HL-60/S4 treated with retinoic acid at 250 ng/mL for 4 days and 3 days (cell line): ENCODE measurements around the gene TMEFF2.

Experiments used
- in situ Hi-C: fragments of 300-500 bp; cut with MboI; formaldehyde crosslinking; loops from 2 replicates; pipeline ENCODE4 v1.7.0; 2022; ENCODE audit warnings: low sequenced_read_pairs

Gene TMEFF2

DNA sequence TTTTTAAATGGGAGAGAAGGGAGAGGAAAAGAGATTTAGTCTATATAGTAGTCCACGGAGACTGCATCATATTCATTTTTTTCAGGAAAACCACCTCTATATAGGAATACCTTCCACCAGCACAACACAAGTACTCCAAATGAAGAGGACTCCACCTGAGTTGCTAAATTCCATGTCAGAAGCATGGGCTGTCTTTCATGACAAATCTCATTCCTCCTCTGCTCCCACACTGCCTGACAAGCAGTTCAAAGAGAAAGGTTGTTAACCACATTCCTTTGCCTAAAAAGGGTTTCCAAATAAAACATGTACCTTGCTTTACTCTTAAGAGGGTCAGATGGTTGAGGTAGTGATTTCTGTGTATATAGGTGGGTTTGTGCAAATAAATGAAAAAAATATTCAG, 122.0 kb downstream of the TMEFF2 start:
- in situ Hi-C loops = no loop called here

DNA sequence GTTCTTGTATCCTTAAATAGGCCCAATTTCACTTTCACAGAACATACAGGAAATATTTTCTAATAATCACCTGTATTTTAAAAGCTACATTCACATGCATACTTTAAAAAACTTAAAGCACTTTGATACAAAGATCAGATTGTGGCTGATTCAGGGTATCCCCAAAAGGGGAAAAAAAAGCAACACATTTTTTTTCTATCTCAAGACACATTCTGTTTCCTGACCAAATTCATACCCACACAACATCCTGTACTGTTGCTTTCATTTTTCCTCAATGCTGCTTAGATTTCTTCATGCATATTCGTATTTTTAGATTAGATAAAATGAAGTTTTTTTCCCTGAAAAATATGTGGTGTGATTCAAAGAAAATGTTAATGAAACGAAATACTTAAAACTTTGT, 122.5 kb downstream of the TMEFF2 start:
- in situ Hi-C loops = no loop called here

DNA sequence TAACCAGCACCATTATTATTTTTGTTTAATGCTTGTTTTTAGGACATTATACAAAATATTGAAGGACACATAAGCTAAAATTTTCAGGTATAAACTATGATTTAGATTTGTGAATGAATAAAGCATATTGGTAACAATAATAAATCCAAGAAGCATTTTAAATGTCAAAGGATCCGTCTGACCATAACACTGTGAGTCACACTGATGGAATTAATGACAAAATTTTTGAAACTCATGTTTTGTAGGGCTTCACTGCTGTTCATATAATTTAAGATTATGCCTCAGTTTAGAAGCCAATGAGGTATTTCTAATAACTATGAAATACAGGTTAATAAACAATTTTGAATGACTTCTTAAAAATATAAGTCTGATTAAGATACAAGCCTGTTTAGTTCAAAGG, 124.6 kb downstream of the TMEFF2 start:
- in situ Hi-C loops = no loop called here

GRCh38 chr2:192069417-192069816, 125.3 kb downstream of the TMEFF2 start:
- in situ Hi-C loops = no loop called here

- in situ Hi-C loops = no loop called here
Observed at GRCh38 chr2:192068966-192069365, 125.8 kb downstream of the TMEFF2 start.

DNA sequence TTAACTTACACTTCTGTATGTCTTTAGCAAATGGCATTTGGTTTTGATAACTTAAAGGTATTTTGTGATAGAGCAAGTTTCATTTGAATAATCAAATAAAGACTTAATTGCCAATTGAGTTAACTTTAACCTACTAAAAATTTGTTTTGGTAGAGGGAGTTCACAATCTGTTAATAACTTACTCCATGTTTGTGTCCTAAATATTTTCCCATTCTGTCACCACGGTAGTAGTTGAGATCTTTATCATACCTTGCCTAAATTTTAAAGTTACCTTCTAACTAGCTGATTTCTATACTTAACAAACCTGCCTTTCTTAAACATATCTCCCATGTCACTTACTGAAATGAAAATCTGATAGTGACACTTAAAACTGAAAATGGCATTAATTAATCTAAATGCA, 127.1 kb downstream of the TMEFF2 start:
- in situ Hi-C loops = no loop called here

- in situ Hi-C loops = no loop called here
Observed at GRCh38 chr2:192064459-192064858, 130.3 kb downstream of the TMEFF2 start.

GRCh38 chr2:192060161-192060560, 134.6 kb downstream of the TMEFF2 start:
- in situ Hi-C loops = no loop called here

DNA sequence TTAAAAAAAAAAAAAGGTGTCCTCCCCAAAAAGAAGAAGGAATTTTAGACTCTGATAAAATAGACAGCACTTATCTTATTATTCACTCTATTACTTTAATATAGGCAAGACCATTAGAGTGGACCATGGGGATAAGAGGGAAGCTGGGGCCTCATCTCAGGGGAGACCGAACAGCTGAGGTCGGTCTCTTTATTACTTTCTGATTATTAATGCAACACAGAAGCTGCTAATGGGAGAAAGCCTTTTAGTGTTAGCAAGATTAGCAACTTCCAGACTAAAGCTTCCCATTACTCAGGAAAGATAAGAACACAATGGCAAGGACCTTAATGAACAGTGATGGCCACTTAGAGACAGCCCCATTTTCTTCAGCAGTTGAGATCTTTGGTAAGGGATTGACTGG, 135.5 kb downstream of the TMEFF2 start:
- in situ Hi-C loops = no loop called here

DNA sequence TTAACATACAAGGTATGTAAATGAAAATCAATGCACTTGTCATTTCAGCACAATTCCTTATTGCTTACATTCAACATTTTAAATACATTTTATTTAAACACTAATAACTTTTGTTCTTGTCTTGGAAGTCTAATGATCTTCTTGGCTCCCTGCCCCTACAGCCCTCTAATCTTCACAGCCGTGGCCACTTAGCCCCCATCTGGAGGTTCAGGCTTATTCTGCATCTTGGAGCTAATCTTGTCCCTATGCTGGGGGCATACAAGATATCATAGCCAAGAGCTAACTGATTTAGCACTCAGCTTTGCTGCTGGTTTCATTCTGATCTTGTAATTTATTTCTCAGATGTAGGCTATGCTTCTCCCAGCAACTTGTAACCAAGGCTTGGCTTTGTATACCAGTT, 140.8 kb downstream of the TMEFF2 start:
- in situ Hi-C loops = no loop called here

- in situ Hi-C loops = no loop called here
Observed at GRCh38 chr2:192051533-192051932, 143.2 kb downstream of the TMEFF2 start.

- in situ Hi-C loops = no loop called here
Observed at GRCh38 chr2:192049362-192049761, 145.4 kb downstream of the TMEFF2 start.

DNA sequence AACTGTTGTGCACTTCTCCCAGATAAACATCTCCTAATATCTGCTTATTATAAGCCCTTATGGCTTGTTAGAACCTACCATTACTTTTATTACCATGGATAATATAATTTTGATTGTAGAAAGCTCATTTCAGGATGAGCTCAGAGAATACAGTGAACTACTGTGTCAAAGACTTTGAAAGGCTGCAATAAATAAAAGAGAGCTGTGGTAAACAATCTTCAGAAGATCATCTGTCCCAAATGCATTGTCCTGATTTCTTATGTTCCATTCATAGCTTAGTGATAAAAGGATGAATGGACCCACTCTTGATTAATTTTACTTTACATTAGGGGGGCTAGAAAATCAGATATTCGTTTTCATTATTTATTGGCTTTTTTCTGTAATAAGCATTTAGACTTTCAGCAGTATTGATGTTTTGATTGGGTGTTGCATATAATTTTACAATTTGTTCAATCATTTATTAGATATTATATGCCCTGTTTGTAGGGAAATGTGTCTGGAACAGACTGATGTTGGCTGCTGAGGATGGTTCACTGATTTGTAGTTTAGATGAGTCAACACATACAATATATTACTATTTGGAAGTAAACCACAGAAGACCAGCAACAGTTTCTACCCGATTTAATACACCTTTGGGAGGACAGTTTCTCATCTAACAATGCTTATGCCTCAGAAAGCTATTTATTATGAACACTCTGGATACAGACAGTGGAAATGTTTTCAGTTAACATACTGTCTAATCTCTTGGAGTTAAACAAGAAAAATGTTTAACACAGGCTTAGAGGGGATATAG, 147.2 kb downstream of the TMEFF2 start:
- in situ Hi-C loops = no loop called here

DNA sequence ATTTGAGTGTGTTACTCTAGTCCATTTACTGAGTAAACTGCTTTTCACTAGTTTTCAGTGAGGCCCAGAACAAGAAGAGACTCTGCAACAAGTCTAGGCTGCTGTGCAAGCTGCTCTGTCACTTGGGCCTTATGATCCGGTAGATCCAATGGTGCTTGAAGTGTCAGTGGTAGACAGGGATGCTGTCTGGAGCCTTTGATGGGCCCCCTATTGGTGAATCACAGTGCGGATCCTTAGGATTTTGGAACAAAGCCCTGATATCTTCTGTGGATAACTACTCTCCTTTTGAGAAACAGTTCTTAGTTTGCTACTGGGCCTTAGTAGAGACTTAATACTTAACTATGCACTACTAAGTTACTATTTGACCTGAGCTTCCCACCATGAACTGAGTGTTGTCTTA, 150.2 kb downstream of the TMEFF2 start:
- in situ Hi-C loops = no loop called here

DNA sequence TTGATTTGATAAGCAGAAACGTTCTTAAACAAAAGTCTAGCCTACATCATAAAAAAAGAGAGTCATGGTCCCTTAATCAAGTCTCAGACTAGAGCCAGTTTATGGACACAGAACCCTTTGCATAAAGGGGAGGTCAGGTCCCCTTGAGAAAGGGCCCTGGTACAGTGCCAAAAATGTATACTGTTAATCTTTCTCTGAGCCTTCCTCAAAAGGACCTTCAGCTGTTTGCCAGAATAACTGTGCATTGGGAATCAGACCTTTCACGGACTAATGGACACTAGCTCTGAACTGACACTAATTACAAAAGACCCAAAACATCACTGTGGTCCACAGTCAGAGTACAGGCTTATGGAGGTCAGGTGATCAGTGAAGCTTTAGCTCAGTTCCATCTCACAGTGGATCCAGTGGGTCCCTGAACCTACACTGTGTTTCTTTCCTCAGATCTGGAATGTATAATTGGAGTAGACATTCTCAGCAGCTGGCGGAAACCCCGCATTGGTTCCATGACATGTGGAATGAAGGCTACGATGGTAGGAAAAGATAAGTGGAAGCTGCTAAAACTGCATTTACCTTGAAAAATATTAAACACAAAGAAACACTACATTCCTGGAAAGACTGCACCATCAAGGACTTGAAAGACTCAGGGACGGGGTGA, 151.4 kb downstream of the TMEFF2 start:
- in situ Hi-C loops = no loop called here

DNA sequence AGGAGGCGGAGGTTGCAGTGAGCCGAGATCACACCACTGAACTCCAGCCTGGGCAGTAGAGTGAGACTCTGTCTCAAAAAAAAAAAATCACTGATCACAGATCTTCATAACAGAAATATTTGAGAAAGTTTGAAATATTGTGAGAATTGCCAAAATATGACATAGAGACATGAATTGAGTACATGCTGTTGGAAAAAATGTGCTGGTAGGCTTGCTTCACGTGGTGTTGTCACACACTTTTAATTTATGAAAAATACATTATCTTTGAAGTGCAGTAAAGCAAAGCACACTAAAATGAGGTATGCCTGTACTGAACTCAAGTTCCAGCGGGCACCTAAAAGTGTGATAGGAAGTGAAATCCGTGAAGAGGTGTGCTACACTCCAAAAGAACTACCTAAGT, 152.6 kb downstream of the TMEFF2 start:
- in situ Hi-C loops = no loop called here

DNA sequence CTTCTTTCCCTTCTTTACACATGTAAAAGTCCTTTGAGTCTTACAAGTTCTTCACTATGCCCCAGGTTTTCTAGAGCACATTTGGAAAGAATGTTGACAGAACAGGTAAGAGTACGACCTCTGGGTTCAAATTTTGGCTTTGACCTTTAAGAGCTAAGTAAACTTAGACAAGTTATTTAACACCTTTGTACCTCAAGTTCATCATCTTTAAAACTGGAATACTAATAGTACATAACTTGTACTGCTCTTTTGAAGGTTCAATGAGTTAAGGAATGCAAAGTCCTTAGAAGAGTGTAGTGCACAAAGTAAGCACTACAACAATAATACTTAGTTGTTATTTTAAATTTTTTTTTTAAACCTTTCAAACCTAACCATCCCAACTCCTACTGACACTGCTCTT, 156.6 kb downstream of the TMEFF2 start:
- in situ Hi-C loops = no loop called here

- in situ Hi-C loops = no loop called here
Observed at GRCh38 chr2:192035731-192036442, 158.8 kb downstream of the TMEFF2 start.

GRCh38 chr2:192030856-192031255, 163.9 kb downstream of the TMEFF2 start:
- in situ Hi-C loops = no loop called here

GRCh38 chr2:192030289-192030688, 164.4 kb downstream of the TMEFF2 start:
- in situ Hi-C loops = no loop called here

DNA sequence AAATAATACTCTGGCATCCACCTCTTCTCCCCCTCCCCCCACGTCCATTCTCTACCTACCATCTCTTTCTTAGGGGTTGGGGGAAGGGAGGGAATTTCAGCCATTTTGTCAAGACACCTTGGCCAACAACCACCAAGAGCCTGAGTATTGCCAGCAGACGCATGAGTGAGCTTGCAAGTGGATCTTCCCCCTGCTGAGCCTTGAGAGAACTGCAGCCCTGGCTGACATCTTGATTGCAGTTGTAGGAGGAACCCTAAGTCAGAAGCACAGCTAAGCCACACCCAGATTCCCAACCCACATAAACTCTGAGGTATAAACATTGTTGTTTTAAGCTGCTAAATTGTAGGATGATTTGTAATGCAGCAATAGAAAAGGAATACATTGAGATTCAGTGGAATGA, 165.6 kb downstream of the TMEFF2 start:
- in situ Hi-C loops = no loop called here

DNA sequence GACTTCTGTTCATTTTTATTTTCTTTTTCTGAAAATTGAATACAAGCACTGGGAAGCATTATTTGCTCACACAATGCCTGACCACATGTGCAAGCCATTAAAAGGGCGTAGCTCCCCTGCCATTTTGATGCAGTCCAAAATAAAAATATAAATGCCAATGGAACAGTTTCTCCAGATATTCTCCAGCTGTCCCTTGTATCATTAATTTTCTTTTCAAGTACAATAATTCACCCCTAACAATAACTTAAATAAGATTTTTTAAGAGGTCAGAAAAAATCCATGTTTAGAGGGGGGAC, 168.0 kb downstream of the TMEFF2 start:
- in situ Hi-C loops = no loop called here
